Colonic mucosa (tissue), 4 donors: ENCODE data around the gene CDKN2D. TPM values are rescaled to one million over a fixed set of nuclear protein-coding genes. Genes with fewer than 3 reads are reported as not detected.

Experiments
- DNase-seq: peaks from one replicate; pipeline ENCODE4 v3.0.0-alpha.2; 2020
- H3K27ac ChIP-seq: fragments of 200-600 bp; one replicate; pipeline ENCODE4 v1.8.0; 2021
- H3K27me3 ChIP-seq: fragments of 200-600 bp; one replicate; pipeline ENCODE4 v1.8.0; 2021
- H3K36me3 ChIP-seq: fragments of 200-600 bp; one replicate; pipeline ENCODE4 v1.8.0; 2021
- H3K4me1 ChIP-seq: fragments of 200-600 bp; one replicate; pipeline ENCODE4 v1.8.0; 2021; ENCODE audit warnings: mild to moderate bottlenecking
- H3K4me3 ChIP-seq: fragments of 200-600 bp; one replicate; pipeline ENCODE4 v1.8.0; 2021
- H3K9ac ChIP-seq, 2 donors: one replicate each; pipeline ENCODE4 v1.7.0; 2013; ENCODE audit warnings: control low read depth in 2 of 2, low read depth in 2 of 2, low read length in 2 of 2
- H3K9me3 ChIP-seq: fragments of 200-600 bp; one replicate; pipeline ENCODE4 v1.8.0; 2021
- intact Hi-C: fragments of 100-400 bp; cut with DNase I; formaldehyde crosslinking; loops from one replicate; pipeline ENCODE4 v1.14.1; 2022
- total RNA-seq, 2 donors: library from RNA; stranded (reverse); fragmentation: NEBNext Ultra II Directional in 1 of 2; extraction: Animal tissue kit (Norgen Biotek cat#: 25700) in 1 of 2; gene quantifications; one replicate each; pipeline ENCODE4 v1.2.1, GENCODE V29; 2021
- TF ChIP-seq, protein P1 (sequence below): fragments of 200-600 bp; IDR thresholded peaks from one replicate; pipeline ENCODE4 v1.8.0; 2022; ENCODE audit warnings: antibody characterized with exemption, mild to moderate bottlenecking
- donor health status: healthy.
- donor health status: DM: no; HTN: no; CAD: no.
- donor health status: DM: no; HTN: no; CAD: no.

The CDKN2D gene
- total RNA-seq, 2 donors from 2014 or later = 11.1 to 13.4 TPM

DNA sequence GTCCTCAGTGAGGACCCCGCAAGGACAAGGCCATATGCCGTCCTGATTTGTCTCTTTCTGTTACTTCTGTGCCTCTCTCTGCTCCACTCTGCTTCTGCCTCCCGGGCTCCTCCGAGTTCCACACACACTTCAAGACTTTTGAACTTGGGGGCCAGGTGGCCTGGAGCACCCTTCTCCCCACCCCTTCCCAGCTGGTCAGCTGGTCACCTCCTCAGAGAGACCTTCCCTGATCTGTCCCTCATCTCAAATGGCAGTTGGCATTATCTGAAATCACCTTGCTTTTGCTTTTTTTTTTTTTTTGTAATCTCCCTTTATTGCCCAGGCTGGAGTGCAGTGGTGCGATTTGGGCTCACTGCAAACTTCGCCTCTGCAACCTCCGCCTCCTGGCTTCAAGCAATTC is 49.4 kb downstream of the CDKN2D start:
- intact Hi-C loops = no loop called here
- H3K4me1 ChIP-seq = no peaks in the 10 kb centered on the region
- DNase-seq = no peak
- peaks cover 57% of the 10 kb centered on the region for H3K27me3 ChIP-seq
- H3K9ac ChIP-seq = no peak overlapping the region
- TF ChIP-seq, protein P1, sequence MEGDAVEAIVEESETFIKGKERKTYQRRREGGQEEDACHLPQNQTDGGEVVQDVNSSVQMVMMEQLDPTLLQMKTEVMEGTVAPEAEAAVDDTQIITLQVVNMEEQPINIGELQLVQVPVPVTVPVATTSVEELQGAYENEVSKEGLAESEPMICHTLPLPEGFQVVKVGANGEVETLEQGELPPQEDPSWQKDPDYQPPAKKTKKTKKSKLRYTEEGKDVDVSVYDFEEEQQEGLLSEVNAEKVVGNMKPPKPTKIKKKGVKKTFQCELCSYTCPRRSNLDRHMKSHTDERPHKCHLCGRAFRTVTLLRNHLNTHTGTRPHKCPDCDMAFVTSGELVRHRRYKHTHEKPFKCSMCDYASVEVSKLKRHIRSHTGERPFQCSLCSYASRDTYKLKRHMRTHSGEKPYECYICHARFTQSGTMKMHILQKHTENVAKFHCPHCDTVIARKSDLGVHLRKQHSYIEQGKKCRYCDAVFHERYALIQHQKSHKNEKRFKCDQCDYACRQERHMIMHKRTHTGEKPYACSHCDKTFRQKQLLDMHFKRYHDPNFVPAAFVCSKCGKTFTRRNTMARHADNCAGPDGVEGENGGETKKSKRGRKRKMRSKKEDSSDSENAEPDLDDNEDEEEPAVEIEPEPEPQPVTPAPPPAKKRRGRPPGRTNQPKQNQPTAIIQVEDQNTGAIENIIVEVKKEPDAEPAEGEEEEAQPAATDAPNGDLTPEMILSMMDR = no peak
- H3K36me3 ChIP-seq = no peaks in the 10 kb centered on the region
- H3K27ac ChIP-seq = no peak overlapping the region
- H3K4me3 ChIP-seq = no peak overlapping the region
- H3K9me3 ChIP-seq = no peaks in the 10 kb centered on the region

DNA sequence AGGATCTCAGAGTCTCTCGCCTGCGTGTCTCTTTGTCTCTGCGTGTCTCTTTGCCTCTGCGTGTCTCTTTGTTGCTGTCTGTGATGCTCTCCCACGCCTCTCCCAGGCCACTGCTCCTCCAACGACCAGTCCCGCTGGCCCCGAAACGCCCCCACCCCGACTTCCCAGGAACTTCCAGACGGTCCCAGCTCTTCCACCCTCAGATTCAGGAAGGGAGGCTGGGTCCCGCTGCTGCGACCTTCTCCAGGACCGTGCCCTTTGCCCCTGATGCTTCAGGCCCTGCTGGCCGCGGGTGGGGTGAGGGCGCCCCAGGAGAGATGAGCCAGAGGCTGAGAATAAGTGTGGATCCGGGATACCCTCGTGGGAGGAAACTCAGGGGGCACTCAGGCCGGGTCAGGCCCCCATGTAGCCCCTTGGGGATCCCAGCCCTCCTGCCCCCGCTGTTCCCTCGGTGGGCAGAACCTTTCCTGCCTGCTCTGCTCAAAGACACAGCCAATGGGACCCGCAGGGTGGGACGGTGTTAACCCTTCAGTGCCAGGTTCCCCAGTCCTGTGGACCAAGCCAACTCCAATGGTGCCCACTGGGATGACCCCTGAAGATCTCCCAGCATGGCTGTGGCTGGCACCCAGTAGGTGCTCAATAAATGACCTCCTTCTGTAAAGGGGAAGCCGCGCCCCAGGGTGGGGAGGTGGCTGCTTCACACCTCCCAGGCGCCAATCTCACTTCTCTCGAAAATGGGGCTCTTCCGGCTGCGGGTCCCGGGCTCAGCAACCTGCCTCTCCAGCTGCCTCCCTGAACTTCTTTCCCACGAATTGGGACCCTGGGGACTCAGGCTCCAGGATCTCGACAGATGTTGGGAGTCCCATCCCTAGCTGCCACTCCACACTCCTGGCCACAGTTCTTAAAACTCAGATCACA is 50.1 kb downstream of the CDKN2D start:
- Histone ChIP-seq H3K4me3 (no peak overlapping the region), H3K9ac (no peak overlapping the region), H3K27ac (no peak overlapping the region), H3K4me1 (no peaks in the 10 kb centered on the region), H3K9me3 (no peaks in the 10 kb centered on the region), H3K36me3 (no peaks in the 10 kb centered on the region), H3K27me3 (peaks cover 64% of the 10 kb centered on the region)
- intact Hi-C loops = no loop called here
- no peak for DNase-seq
- TF ChIP-seq, protein P1 = no peak

DNA sequence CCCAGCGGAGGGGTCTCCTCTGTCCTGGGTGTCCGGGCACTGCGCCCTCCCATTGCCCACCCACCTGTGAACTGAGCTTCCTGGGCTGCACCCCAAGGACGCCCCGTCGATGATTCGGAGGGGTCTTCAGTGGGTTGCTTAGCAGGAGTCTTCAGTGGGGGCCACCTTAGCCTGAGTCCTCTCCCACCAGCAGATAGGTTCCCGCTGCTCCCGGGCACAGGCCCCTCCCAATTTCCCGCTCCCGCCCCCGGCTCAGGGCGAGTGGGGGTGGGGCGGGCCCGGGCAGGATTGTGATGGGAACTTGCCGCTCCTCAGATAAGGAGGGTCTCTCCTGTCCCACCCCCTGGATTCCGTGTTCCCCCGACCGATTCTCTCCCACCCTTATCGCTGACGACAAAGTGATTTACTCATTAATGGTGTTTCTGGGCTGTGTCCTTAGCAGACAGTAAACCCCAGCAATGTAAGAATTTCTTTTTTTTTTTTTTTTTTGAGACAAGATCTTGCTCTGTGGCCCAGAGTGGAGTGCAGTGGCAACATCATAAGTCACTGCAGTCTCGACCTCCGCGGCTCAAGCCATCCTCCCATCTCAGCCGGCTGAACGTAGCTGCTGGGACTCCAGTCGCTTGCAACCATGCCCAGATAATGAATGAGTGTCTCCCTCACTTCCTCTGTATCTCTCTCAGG is 50.9 kb downstream of the CDKN2D start:
- H3K27me3 ChIP-seq = peaks cover 72% of the 10 kb centered on the region
- DNase-seq = no peak
- H3K9me3 ChIP-seq = no peaks in the 10 kb centered on the region
- TF ChIP-seq, protein P1 = no peak
- H3K4me3 ChIP-seq = peak overlapping the region; percentile 11
- H3K36me3 ChIP-seq = no peaks in the 10 kb centered on the region
- H3K27ac ChIP-seq = no peak overlapping the region
- H3K9ac ChIP-seq = no peak overlapping the region
- H3K4me1 ChIP-seq = no peaks in the 10 kb centered on the region
- intact Hi-C loops = no loop called here

DNA sequence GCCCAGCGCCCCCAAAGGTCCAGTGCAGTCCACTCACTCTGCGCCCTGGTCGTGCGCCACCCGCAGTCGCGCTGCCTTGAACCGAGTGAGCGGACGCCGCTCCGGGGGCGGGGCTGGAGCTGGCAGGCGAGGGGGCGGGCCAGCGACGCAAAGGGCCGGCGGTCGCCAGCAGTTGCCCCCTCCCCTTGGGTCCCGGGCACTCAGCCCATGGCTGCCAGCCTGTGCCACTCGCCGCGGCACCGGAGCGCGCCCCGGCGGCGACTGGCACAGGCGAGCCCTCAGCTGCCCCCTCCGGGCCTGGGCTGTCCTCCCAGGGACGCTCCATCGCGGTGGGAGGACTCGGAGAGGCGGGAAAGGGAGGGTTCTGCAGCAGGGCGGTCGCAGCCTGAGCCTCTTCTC is 51.4 kb downstream of the CDKN2D start, which contains the start of gene S1PR5:
TSS of gene S1PR5 (minus strand) at position 87 of the 399 bp plus-strand sequence. CDS start 2,436 bp downstream, outside the sequence.
- peak within 1 kb of the TSS; percentile 11 for H3K4me3 ChIP-seq
- H3K27me3 ChIP-seq = peaks cover 74% of the 10 kb centered on the region
- H3K9me3 ChIP-seq = no peaks in the 10 kb centered on the region
- no peak within 1 kb of the TSS for H3K27ac ChIP-seq
- intact Hi-C loops = no loop called here
- no peaks in the 10 kb centered on the region for H3K36me3 ChIP-seq
- DNase-seq = no peak
- TF ChIP-seq, protein P1 = no peak
- H3K4me1 ChIP-seq = no peaks in the 10 kb centered on the region
- H3K9ac ChIP-seq = peak within 1 kb of the TSS in 1 of 2 donors; percentile 26

DNA sequence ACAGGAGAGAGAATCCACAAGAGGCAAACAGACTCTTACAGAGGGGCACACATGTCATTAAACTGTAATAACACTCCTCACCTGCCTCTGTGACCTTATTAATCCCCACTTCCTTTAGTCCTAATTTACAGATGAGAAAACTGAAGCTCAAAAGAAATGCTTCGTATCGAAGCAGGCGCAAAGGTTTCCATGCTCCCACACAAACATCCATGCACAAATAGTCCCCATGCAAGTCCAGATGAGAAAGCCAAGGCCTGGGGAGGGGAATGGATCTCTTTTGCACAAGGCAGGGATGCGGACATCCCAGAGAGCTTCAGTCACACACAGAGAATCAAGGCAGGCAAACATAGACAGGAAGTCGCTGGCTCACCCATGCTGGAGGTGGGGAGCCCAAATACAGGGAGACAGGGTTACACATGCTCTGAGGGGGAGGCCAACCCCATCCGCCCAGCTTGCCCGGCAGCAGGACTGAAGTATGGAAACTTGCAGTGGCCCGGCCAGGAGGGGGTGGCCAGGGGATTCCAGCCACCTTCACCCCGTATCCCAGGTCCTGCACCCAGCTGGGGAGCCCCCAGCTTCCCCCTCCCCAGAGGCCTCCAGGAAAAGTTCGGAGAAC is 52.0 kb downstream of the CDKN2D start:
- H3K4me3 ChIP-seq = peak overlapping the region; percentile 11
- H3K9me3 ChIP-seq = no peaks in the 10 kb centered on the region
- H3K9ac ChIP-seq = peak overlapping the region in 1 of 2 donors; percentile 26
- H3K27me3 ChIP-seq = peaks cover 74% of the 10 kb centered on the region
- intact Hi-C loops = no loop called here
- H3K27ac ChIP-seq = no peak overlapping the region
- H3K4me1 ChIP-seq = no peaks in the 10 kb centered on the region
- no peaks in the 10 kb centered on the region for H3K36me3 ChIP-seq
- TF ChIP-seq, protein P1 = no peak
- no peak for DNase-seq
